BJ (cell line): ENCODE results near the gene GNPNAT1. TPM values are rescaled to one million over a fixed set of nuclear protein-coding genes. Genes with fewer than 3 reads are reported as not detected.

Experiments
- polyA plus RNA-seq: library from polyadenylated mRNA; depleted of rRNA; stranded (reverse); fragments of >200 nt; gene quantifications from 2 replicates; pipeline ENCODE4 v1.2.3, GENCODE V29; 2011; rRNA removed
- small RNA-seq: library from RNA; depleted of rRNA; stranded (forward); fragments of <200 nt; gene quantifications from one replicate; pipeline ENCODE3, GENCODE V24; 2012; ENCODE audit warnings: low replicate concordance, low read depth; ENCODE audit not compliant: insufficient read length

GNPNAT1 gene
- polyA plus RNA-seq, 1 experiment, result 19.0 TPM

Small RNA genes within 50 kb of the gene (small RNA-seq; reads per million reads assigned to genes)
- gene AL139317.2, result not detected

Other genes with a start within 250 kb of the GNPNAT1 start
- 1.1 and 2.0 TPM in 2 replicates for gene TXNDC16, start 239.1 kb downstream of the GNPNAT1 start, polyA plus RNA-seq
- 0.18 and 0.34 TPM in 2 replicates for gene GPR137C, start 238.8 kb downstream of the GNPNAT1 start, polyA plus RNA-seq
- 21.0 and 34.2 TPM in 2 replicates for gene ERO1A, start 96.0 kb downstream of the GNPNAT1 start, polyA plus RNA-seq
- gene PSMC6, start 84.4 kb downstream of the GNPNAT1 start, polyA plus RNA-seq, result 28.5 and 87.8 TPM in 2 replicates
- gene STYX, start 61.4 kb downstream of the GNPNAT1 start, polyA plus RNA-seq, result 4.0 and 7.9 TPM in 2 replicates
- gene FERMT2, start 159.4 kb upstream of the GNPNAT1 start, polyA plus RNA-seq, result 275 and 393 TPM in 2 replicates